Endometrial microvascular endothelial cells (primary cell): ENCODE data around the gene UCK2. TPM values are rescaled to one million over a fixed set of nuclear protein-coding genes. Genes with fewer than 3 reads are reported as not detected.

Source experiments
- in situ Hi-C: cut with HindIII; loops from 2 replicates; pipeline ENCODE4 v1.10.0; 2017; ENCODE audit warnings: low sequenced_read_pairs, low pct_unique_long_range_greater_than_20kb; ENCODE audit errors: inconsistent ontology term
- total RNA-seq: library from RNA; depleted of rRNA; stranded (reverse); fragments of >200 nt; gene quantifications from one replicate; pipeline ENCODE4 v1.2.3, GENCODE V29; 2015; ENCODE audit errors: inconsistent ontology term

UCK2 gene
- total RNA-seq, 1 donor from 2014 or later = 92.4 TPM

DNA sequence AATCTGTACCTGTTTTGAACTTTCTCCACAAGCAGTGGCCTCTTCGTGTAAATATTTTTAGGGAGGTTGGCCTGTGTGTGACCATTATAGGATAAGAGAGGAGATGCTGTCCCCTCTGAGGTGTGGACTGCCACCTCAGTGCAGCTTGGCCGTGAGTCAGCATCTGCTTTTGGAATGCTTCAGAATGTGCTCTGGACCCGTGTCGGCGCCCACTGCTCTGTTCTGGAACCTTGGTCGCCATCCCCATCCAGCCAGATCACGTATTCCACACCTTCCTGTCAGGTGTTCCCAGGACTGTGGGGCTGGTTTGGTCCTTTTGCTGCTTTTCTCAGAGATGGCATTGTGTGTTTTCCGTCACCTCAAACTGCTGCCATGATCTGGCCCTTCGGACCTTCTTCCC, 5.5 kb downstream of the UCK2 start:
- in situ Hi-C loops = no loop called here

DNA sequence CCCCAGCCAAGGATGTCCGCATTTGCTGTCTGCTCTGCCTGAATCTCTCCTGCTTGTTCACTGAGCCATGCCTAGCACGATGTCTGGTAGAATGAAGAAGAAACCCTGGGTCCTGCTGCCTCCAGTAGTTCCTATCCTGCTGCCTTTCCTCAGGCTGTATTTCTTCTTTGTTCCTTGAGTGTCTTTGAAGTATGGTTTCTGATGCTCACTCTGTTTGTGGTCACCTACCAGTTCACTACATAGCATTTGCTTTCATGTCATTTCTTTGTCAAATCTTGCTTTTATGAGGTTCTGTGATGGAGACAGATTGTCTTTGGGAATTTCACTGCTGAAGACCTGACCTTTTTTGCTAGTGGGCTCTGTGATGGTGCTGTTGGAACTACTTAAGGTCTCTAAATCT, 5.9 kb downstream of the UCK2 start:
- in situ Hi-C loops = no loop called here

DNA sequence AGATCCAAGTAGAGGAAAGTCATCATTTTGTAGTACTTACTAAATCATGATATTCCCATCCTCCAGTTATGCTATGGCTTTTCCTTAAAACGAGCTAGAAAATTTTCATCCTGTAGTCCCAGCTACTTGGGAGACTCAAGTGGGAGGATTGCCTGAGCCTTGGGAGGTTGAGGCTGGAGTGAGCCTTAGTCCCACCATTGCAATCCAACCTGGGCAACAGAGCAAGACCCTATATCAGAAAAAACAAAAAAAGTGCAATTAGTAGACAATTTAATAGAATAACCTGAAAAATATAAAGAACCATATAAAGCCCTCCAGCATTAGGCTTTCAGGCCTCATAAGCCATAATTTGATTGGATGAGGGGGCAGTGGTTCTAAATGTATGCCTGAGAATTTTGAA, 6.8 kb downstream of the UCK2 start:
- in situ Hi-C loops = no loop called here

DNA sequence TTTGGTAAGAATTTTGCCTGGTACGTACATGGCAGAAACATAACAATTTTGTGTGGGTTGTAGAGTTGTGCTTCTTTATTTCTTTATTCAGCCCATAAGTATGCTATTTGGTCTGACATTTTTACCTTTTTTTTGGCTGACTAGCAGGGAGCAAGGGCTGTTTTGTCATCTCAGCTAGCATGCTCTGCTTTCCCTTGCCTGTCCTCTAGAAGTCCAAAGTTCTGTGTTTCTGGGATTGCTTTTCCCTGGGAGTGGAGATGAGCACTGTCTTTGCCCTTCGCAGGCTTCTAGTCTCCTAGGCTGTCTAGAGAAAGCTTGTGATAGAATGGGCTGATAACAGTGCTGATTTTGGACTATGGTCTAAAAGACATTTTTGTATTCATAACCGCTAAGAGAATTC, 7.5 kb downstream of the UCK2 start:
- in situ Hi-C loops = no loop called here

DNA sequence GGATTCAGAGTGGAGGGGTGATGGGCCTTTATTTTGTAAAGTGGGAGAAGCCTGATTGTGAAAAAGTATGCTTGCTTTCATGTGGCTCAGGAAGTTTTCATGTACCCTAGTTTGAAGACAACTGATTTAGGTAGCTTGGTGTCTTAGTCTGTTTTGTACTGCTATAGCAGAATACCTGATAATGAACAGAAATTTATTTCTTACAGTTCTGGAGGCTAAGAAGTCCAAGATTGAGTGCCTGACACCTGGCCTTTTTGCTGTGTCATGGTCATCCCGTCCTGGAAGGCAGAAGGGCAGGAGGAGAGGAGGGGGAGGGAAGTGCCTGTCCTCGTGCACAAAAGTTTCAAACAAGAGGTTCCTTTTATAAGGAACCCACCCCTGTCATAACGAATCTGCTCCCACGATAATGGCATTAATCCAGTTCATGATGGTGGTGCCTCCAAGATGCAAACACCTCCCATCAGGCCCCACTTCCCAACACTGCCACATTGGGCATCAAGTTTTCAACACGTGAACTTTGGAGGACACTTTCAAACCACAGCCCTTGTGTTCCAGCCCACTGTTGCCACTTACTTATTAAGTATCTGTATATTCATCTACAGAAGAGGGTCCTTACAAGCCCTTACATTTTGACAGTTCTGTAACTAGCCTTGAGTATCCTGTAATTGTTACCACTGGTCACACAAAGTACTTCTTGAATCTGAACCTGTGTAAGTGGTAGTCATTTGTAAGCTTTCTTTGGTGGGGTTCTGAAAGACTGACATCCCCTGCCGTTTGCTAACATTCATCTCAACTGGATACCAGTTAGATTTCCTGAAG, 9.5 kb downstream of the UCK2 start:
- in situ Hi-C loops = no loop called here

DNA sequence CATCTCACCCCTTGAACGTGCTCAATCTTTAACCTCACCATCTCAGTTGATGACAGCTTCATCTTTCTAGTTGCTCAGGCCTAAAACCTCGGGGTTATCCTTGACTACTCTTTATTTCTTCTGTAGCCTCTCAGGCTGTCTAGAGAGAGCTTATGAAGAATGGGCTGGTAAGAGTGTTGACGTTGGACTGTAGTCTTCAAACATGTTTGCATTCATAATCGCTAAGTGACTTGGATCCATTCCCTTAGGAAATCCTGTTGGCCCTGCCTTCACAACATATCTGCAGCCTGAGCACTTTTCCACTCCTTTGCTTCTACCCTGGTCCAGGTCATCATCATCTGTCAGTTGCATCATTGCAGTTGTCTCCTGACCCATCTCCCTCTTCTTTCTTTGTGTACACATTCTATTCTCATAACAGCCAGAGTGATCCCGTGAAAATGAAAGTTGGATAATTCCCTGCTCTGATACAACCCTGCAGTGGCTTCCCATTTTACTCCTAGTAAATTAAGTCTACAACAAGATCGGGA, 10.5 kb downstream of the UCK2 start:
- in situ Hi-C loops = no loop called here

DNA sequence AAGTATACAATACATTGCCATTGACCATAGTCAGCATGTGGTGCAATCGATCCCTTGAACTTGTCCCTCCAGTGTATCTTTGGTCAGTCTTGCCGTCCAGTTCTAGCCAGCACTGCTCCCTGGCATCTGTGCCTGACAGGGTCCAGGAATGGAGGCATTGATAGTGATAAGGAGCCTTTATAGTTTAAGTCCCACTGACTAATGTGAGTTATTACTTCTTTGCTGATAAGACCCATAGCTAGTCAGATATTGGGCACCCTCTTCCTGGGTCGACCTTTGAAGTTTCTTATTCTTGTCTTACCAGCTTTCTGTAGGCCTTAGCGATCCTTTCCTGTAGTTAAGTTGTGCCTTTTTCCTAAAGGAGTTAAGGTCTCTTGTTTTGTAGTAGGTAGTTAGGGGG, 13.0 kb downstream of the UCK2 start:
- in situ Hi-C loops = no loop called here

DNA sequence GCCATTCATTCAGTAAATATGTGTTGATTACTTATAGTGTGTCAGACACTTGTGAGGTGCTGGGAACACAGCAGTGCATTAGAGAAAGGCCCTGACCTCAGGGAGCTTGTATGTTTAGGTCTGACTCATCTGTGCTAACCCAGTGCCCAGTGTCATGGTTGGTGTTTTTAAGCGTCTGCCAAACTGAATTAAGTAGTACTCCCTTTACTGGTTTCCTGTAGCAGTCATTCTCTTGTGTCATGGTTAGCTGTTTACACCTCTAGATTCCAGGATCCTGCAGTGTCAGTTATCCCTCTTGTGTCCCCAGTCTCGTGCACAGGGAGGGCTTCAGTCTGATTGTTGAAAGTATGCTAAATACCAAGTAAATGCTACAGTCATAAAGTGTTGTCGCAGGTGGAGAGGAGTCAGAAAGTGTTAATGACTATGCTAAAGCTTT, 14.2 kb downstream of the UCK2 start:
- in situ Hi-C loops = no loop called here

DNA sequence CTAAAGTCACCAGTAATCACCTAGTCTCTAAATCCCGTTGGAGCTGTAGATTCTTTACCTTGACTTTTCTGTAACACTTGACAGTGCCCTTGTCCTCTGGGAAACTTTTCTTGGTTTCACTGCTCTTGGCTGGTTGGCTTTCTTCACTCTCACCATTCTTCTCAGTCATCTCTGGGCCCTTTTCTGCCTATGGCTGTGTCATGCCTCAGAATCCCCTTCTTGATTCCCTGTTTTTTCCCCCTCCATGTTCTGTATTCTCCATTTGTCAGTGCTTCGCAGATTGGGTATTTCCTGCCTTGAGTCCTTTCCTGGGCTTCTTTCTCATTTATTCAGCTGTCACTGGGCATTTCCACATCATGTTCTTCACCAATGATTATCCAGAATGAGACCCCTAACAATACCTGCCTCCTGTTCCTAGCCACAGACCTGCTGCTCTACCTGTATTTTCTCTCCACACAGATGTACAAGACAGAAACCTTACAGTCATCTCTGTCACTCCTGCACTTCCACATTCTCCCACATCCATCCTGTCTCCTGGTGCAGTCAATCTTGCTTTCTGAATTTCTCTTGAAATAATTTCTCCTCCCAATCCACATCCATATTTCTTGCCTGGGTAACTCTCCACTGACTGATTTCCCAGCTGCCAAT, 14.7 kb downstream of the UCK2 start:
- in situ Hi-C loops = no loop called here

DNA sequence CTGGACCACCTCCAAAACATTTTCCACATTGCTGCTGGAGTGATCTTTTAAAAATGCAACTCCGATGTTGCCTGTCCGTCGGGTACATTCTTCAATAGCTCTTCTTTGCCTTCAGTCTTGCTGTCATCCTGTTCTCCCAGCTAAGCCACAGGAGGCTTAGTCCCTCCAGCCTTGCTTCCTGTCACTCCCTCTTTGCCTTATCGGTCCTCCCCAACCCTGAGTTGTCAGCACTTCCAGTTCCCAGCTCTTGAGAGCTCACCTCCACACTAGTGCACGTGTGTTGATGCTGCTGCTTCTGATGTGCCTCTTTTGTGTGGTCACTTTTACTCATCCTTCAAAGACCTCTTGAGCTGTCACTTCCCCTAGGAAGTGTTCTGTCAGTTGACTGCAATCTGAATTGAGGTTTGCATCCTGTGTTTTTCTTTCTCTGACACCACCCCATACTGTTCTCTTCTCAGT, 15.3 kb downstream of the UCK2 start:
- in situ Hi-C loops = no loop called here

DNA sequence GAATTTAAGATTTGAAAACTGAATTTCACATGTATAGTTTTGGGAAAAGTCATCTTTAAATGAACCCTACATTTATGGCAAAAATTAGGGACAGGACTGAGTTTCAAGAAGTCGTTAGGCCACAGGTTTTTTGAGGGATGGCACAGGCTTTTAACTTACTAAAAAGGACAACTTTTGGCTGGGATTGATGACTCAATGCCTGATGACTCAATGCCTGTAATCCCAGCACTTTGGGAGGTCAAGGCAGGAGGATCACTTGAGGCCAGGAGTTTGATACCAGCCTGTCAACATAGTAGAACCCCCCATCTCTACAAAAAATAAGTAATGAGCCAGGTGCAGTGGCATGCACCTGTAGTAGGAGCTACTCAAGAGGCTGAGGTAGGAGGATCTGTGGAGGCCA, 15.9 kb downstream of the UCK2 start:
- in situ Hi-C loops = no loop called here

DNA sequence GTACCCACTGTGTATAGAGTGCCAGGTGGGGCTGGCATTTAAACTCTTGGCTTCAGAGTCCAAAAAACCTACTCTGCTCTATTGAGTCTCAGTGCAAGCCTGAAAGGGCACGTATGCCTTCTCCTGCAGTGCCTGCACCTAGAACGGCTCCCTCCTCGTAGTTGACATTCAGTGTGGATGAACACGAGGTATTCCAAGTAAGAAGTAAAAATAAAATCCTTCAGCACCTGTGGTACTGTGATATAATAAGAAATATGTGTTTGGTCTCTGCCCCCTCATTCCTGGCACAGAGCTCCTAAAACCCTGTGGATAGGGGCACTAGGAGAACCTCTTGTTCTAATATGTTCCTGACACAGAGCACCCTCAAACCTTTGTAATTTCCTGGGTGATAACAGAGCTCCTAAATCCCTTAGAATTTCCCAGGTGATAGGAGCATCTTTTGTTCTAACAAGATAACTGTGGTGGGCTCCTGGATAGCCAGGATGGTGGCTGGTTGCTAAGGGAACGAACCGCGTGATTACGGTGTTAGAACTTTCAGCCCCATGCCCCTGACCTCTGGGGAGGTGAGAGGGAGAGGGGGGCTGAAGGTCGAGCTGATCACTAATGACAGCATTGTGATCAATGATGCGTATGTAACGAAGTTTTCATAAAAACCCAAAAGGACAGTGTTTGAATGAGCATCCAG, 16.8 kb downstream of the UCK2 start:
- in situ Hi-C loops = no loop called here

DNA sequence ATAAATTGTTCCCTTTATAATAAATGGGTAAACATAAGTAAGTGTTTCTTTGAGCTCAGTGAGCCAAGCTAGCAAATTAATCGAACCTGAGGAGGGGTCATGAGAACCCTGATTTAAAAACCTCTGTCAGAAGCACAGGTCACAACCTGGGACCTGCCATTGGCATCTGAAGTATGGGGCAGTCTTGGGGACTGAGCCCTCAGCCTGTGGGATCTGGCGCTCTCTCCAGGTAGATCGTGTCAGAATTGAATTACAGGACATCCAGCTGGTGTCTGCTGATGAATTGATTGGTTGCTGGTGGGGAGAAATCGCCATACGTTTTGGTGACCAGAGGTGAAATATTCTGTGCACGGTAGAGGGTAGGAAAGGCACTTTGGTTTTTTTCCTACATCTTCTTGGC, 17.5 kb downstream of the UCK2 start:
- in situ Hi-C loops = no loop called here

DNA sequence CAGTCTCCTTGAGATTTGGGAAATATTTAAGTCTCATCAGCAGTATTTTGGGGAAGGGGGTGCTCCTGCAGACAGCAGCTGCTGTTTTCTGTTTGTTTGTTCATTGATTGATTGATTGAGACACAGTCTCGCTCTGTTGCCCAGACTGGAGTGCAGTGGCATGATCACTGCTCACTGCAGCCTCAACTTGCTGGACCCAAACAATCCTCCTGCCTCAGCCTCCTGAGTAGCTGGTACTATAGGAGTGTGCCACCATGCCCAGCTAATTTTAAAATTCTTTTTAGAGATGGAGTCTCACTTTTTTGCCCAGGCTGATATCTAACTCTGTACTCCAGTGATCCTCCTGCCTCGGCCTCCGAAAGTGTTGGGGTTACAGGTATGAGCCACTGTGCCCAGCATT, 18.2 kb downstream of the UCK2 start:
- in situ Hi-C loops = no loop called here

DNA sequence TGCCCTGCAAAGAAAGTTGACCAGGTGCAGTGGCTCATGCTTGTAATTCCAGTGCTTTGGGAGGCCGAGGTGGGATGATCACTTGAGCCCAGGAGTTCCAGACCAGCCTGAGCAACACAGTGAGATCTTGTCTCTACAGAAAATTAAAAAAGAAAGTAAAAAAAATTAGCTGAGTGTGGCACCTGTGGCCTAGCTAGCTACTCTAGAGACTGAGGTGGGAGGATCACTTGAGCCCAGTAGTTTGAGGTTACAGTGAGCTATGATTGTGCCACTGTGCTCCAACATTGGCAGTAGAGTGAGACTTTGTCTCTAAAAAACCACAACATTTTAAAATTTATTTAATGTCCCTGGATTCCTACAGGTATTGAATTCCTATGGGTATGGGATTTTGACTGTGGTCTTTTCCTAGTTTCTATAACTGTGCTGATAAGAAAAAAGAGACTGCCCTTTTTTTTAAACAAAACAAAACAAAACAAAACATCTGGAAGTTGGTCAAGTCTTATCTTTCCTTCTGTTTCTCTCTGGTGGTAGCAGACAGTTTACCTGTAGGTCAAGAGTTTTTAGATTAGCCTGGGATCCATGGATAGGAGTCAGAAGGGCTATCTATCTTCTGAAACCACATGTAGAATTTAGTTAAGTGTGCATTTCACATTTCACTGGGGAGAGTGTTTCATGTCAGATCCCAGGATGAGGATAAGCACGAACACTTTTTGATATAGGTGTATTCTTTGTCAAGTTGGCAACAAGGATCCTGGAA, 18.8 kb downstream of the UCK2 start:
- in situ Hi-C loops = no loop called here

DNA sequence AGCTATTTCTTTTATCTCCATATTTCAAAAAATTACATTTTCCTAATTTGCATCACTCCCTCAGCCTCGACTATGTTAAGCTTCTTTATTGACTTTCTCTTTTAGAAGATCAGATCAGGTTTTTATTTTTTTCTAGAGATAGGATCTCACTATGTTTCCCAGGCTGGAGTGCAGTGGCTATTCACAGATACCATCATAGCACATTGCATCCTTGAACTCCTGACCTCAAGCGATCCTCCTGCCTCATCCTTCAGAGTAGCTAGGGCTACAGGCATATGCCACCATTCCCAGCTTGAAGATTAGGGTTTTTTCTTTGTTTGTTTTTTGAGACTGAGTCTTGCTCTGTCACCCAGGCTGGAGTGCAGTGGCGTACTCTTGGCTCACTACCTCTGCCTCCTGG, 20.1 kb downstream of the UCK2 start:
- in situ Hi-C loops = no loop called here

DNA sequence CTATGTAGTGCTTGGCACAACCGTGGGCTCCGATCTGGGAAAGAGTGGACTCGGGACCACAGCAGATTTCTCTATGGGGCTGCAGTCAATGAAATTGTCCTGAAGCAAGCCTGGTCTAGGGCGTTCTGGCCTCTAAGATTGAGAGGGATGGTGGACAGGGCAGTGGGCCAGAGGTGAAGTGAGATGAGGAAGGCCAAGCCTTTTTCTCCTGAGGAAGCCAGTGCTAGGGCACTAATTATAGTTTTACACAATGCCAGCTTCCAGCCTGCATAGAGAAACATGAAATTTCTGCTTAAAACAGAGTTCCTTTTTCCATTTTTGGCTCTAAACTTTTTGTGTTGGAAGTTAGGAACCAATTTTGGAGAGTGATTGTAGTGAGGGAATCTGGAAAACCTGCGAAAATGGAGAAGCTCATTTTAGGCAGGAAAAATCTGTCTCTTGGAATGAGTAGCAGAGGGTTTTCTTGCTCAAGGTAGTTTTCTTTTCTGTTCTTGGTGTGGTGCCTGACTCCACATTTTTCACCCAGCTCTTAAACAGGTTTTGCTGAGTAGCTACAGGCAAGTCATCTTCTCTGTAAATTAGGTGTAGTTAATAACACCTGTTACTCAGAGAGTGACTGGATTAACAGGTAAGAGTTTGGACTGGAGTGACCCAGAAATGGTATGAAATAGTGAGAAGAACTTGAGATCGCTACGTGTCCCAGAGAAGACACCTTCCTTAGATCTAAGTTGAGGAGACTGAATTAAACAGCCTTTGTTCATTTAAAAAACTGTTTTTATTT, 22.1 kb downstream of the UCK2 start:
- in situ Hi-C loops = no loop called here

DNA sequence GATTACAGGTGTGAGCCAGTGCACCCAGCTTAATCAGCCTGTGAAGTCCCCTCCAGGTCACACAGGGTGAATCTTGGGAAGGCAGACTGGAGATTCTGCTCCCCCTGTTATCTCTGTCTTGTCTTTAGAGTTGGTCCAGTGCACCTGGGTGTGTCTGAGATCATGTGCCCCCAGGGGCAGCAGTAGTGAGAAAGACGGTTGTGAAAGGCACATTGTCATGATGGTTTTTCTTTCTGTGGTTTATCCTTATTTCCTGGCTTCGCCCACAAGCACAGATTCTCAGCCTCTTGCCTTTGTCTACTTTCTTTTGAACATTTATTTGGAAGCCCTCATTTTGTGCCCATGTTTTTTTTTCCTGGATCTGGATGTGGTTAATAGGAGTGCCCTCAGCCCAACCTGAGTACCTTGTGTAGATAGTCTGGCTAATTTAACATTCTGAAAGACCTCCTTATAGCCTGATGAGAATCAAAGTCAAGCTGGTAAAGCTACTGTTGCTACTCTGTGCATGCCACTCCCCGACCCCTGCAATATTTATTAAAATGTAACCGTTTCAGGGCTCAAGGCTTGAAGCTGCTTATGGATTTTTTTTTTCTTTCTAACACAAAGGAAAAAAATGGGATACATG, 23.7 kb downstream of the UCK2 start:
- in situ Hi-C loops = no loop called here
